CD4-positive, alpha-beta T cell treated with Interleukin-17A for 1 hour (primary cell): Measurements from ENCODE around the gene GRAMD1A.
"Not testable (repeated sequence)": the region's sequence is repeated elsewhere in the genome, so short reads cannot be mapped to it uniquely, and the experiment has no call there.

Source experiments
- DNase-seq: peaks from one replicate; pipeline ENCODE4 v3.0.0-alpha.2; 2020

The GRAMD1A gene

GRCh38 chr19:34979819-34980640 lies 20.1 kb upstream of the GRAMD1A start:
- no peak for DNase-seq

GRCh38 chr19:34982275-34982674 lies 17.8 kb upstream of the GRAMD1A start:
- no peak for DNase-seq

- no peak for DNase-seq
These were observed 16.3 kb upstream of the GRAMD1A start for GRCh38 chr19:34983786-34984185.

GRCh38 chr19:34984287-34984686 lies 15.8 kb upstream of the GRAMD1A start:
- no peak for DNase-seq

GRCh38 chr19:34985249-34986022 lies 14.7 kb upstream of the GRAMD1A start:
- no peak for DNase-seq

- no peak for DNase-seq
These were observed 12.0 kb upstream of the GRAMD1A start for GRCh38 chr19:34988119-34988518.

GRCh38 chr19:34989298-34989697 lies 10.8 kb upstream of the GRAMD1A start:
- no peak for DNase-seq

GRCh38 chr19:34990578-34991192 lies 9.4 kb upstream of the GRAMD1A start:
- DNase-seq = no peak

- no peak for DNase-seq
These were observed 8.4 kb upstream of the GRAMD1A start for GRCh38 chr19:34991542-34992333.

- DNase-seq = not testable (repeated sequence)
These were observed 7.5 kb upstream of the GRAMD1A start for GRCh38 chr19:34992582-34992981.

GRCh38 chr19:34994286-34994642 lies 5.9 kb upstream of the GRAMD1A start:
- no peak for DNase-seq

GRCh38 chr19:34994643-34995541 lies 5.2 kb upstream of the GRAMD1A start:
- DNase-seq = no peak

- DNase-seq = no peak
These were observed 4.6 kb upstream of the GRAMD1A start for GRCh38 chr19:34995551-34995950.

- peak; percentile 47 for DNase-seq
These were observed 3.0 kb upstream of the GRAMD1A start for GRCh38 chr19:34997071-34997617.

GRCh38 chr19:34998224-34998623 lies 1.9 kb upstream of the GRAMD1A start:
- not testable (repeated sequence) for DNase-seq

- DNase-seq = no peak
These were observed 1.2 kb upstream of the GRAMD1A start for GRCh38 chr19:34998777-34999497.

- no peak for DNase-seq
These were observed 169 bp downstream of the GRAMD1A start for GRCh38 chr19:35000338-35000646.

- DNase-seq = peak; percentile 68
These were observed 751 bp downstream of the GRAMD1A start for GRCh38 chr19:35000647-35001501.

GRCh38 chr19:35002037-35002535 lies 2.0 kb downstream of the GRAMD1A start:
- no peak for DNase-seq
